Natural killer cell (primary cell): ENCODE measurements around the gene SPEN. TPM values are rescaled to one million over a fixed set of nuclear protein-coding genes. Genes with fewer than 3 reads are reported as not detected.
"Not testable (repeated sequence)": the region's sequence is repeated elsewhere in the genome, so short reads cannot be mapped to it uniquely, and the experiment has no call there.

Experiments used
- ATAC-seq, 3 donors: fragments of 150-1000 bp in 2 of 3; fragments of 200-7000 bp in 1 of 3; cut with Tn5 transposase; 1 replicate in 1 of 3; 2 replicates in 2 of 3; pipeline ENCODE4 v1.10.0; 2021; ENCODE audit warnings: mild to moderate bottlenecking in 2 of 3, moderate library complexity in 2 of 3
- DNase-seq, 2 donors: peaks; one replicate each; pipeline versions ENCODE4 v3.0.0 to v3.0.0-alpha.2; 2013 to 2021; ENCODE audit warnings: mixed read lengths in 1 of 2
- H3K27ac ChIP-seq: one replicate; pipeline ENCODE4 v1.5.1; 2013; ENCODE audit warnings: mild to moderate bottlenecking, low read length
- H3K27me3 ChIP-seq: one replicate; pipeline ENCODE4 v1.6.1; 2013; ENCODE audit warnings: low read length; ENCODE audit not compliant: control insufficient read depth, insufficient read depth
- H3K36me3 ChIP-seq: one replicate; pipeline ENCODE4 v1.6.1; 2013; ENCODE audit warnings: low read length; ENCODE audit not compliant: control insufficient read depth, insufficient read depth
- H3K4me1 ChIP-seq: one replicate; pipeline ENCODE4 v1.6.1; 2013; ENCODE audit warnings: low read length; ENCODE audit not compliant: control insufficient read depth, insufficient read depth
- H3K4me3 ChIP-seq: one replicate; pipeline ENCODE4 v1.5.1; 2013; ENCODE audit warnings: low read length
- H3K9me3 ChIP-seq: one replicate; pipeline ENCODE4 v1.6.1; 2013; ENCODE audit warnings: low read length; ENCODE audit not compliant: control insufficient read depth, insufficient read depth
- H3K27ac Mint-ChIP-seq, 2 donors: one replicate each; pipeline ENCODE4 v1.8.0; 2022; ENCODE audit warnings: mild to moderate bottlenecking in 2 of 2, mixed read lengths in 2 of 2, moderate library complexity in 1 of 2
- H3K27me3 Mint-ChIP-seq, 2 donors: one replicate each; pipeline ENCODE4 v1.8.0; 2022; ENCODE audit warnings: low read depth in 2 of 2, mixed read lengths in 2 of 2
- H3K36me3 Mint-ChIP-seq: one replicate; pipeline ENCODE4 v1.8.0; 2022; ENCODE audit warnings: mixed read lengths
- H3K4me1 Mint-ChIP-seq, 2 donors: one replicate each; pipeline ENCODE4 v1.8.0; 2022; ENCODE audit warnings: mixed read lengths in 2 of 2
- H3K4me3 Mint-ChIP-seq: one replicate; pipeline ENCODE4 v1.8.0; 2022; ENCODE audit warnings: mild to moderate bottlenecking, moderate library complexity, mixed read lengths
- H3K9me3 Mint-ChIP-seq, 2 donors: one replicate each; pipeline ENCODE4 v1.8.0; 2022; ENCODE audit warnings: mixed read lengths in 2 of 2
- WGBS: methylation state at CpG from one replicate; pipeline ENCODE4 v1.1.7; 2013; ENCODE audit warnings: missing lambda C conversion rate; ENCODE audit not compliant: insufficient coverage; 5-methylcytosine and 5-hydroxymethylcytosine counted together
- intact Hi-C: fragments of 100-400 bp; cut with micrococcal nuclease; formaldehyde crosslinking; loops from one replicate; pipeline ENCODE4 v1.14.2; 2022
- total RNA-seq, 4 donors: library from RNA; stranded (reverse); fragments of 120-200 nt in 1 of 4; gene quantifications; one replicate each; pipeline versions ENCODE4 v1.2.3 to v1.2.4, GENCODE V29; 2013 to 2022
- TF ChIP-seq, protein P1 (sequence below): fragments of 200-600 bp; IDR thresholded peaks from one replicate; pipeline ENCODE4 v1.8.0; 2022; ENCODE audit warnings: antibody characterized with exemption

Gene SPEN
- total RNA-seq, 3 donors from 2014 or later (not counting 1 experiment from before 2014, with no cell fraction given) = 98.1 to 114 (median 105) TPM

DNA sequence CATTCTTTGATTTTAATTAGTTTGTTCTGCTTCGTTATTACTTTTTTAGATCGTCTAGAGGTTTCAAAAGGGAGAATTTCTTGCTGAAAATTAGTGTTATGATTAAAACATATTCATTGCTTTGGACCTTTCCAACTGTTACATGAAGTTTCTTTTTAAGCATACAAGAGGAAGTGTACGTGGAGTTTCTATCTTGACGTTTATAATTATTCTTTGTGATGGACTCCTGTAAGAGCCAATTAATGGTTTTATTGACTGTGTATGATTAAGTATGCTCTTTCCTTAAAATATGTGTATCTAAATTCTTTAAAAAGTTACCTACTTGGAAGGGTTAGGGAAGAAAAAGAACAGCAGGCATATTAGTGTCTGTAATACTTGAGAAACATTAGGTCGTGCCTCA is 37.8 kb downstream of the SPEN start:
- no peak overlapping the region for H3K4me3 ChIP-seq
- H3K4me1 ChIP-seq = peaks cover 22% of the 10 kb centered on the region
- TF ChIP-seq, protein P1, sequence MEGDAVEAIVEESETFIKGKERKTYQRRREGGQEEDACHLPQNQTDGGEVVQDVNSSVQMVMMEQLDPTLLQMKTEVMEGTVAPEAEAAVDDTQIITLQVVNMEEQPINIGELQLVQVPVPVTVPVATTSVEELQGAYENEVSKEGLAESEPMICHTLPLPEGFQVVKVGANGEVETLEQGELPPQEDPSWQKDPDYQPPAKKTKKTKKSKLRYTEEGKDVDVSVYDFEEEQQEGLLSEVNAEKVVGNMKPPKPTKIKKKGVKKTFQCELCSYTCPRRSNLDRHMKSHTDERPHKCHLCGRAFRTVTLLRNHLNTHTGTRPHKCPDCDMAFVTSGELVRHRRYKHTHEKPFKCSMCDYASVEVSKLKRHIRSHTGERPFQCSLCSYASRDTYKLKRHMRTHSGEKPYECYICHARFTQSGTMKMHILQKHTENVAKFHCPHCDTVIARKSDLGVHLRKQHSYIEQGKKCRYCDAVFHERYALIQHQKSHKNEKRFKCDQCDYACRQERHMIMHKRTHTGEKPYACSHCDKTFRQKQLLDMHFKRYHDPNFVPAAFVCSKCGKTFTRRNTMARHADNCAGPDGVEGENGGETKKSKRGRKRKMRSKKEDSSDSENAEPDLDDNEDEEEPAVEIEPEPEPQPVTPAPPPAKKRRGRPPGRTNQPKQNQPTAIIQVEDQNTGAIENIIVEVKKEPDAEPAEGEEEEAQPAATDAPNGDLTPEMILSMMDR = no peak

DNA sequence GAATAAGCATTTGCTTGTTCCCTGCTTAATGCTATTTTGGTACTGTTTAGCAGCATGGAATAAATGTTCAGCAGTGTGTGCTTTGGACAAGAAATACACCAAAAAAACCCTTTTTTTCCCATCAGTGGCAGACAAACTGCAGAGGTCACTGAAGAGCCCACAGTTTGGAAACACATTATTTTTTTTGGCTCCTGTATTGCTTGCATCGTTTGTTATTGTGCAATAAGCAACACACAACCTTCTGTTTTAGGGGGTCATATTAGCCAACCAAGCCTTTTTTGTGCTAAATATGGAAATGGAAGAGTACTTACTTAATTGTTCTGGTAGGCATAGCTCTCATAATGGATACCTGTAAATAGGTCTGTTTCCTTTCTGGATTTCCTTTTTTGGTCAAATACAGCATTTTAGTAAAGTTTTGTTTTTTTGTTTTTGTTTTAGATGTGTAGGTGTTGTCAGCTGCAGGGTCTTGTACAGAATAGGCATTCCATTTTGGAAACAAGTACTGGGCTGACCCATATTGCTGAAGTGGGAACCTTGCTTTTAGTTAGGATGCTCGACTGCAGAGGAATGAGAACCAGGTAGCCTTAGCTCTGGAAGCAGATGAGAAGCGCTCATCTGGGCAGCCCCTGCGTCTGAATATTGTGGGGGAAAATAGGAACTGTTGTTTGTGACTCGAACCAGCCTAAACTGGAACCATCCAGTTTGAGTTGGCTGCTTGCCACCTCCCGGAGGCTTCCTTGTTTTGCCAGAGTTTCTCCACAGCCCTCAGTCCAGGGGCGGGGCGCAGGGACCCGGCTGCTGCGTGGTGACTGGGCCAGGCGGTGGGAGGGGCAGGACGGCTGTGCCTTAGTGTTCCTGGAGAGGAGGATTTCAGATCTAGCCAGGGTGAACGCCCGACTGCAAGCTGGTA is 38.4 kb downstream of the SPEN start:
- peak overlapping the region; percentile 43 for H3K4me3 Mint-ChIP-seq
- H3K27ac ChIP-seq = peak overlapping the region; percentile 59
- DNase-seq (peak; percentile 42 to 48), ATAC-seq (peak; percentile 57 to 72 (median 58))
- peaks cover 49 to 57% of the 10 kb centered on the region in 2 donors for H3K4me1 Mint-ChIP-seq
- H3K36me3 Mint-ChIP-seq = no peaks in the 10 kb centered on the region
- intact Hi-C loops = loop anchor here (5.0 kb wide), 2 partner anchors 34 to 54 kb away; no protein-coding TSS in a partner anchor
- peaks cover 22% of the 10 kb centered on the region for H3K4me1 ChIP-seq
- H3K9me3 ChIP-seq = no peaks in the 10 kb centered on the region
- 20% methylated on average over 14 of the region's 14 CpGs for WGBS
- no peaks in the 10 kb centered on the region for H3K27me3 ChIP-seq
- H3K27me3 Mint-ChIP-seq = no peaks in the 10 kb centered on the region
- H3K4me3 ChIP-seq = peak overlapping the region; percentile 6
- H3K9me3 Mint-ChIP-seq = no peaks in the 10 kb centered on the region
- peaks cover 5% of the 10 kb centered on the region for H3K36me3 ChIP-seq
- TF ChIP-seq, protein P1 = no peak
- peak overlapping the region; percentile 64 to 76 for H3K27ac Mint-ChIP-seq

More for the DNA sequence above, 37.8 kb downstream of the SPEN start:
- DNase-seq (no peak), ATAC-seq (no peak)
- no peaks in the 10 kb centered on the region for H3K36me3 Mint-ChIP-seq
- peaks cover 48 to 55% of the 10 kb centered on the region in 2 donors for H3K4me1 Mint-ChIP-seq
- peak overlapping the region; percentile 64 to 76 for H3K27ac Mint-ChIP-seq
- no peaks in the 10 kb centered on the region for H3K9me3 Mint-ChIP-seq
- no peaks in the 10 kb centered on the region for H3K27me3 Mint-ChIP-seq
- Histone ChIP-seq H3K27me3 (no peaks in the 10 kb centered on the region), H3K9me3 (no peaks in the 10 kb centered on the region), H3K27ac (peak overlapping the region; percentile 59), H3K36me3 (no peaks in the 10 kb centered on the region)
- 50% methylated on average over 2 of the region's 5 CpGs for WGBS
- intact Hi-C loops = loop anchor here (5.0 kb wide), 2 partner anchors 33 to 53 kb away; no protein-coding TSS in a partner anchor
- no peak overlapping the region for H3K4me3 Mint-ChIP-seq

DNA sequence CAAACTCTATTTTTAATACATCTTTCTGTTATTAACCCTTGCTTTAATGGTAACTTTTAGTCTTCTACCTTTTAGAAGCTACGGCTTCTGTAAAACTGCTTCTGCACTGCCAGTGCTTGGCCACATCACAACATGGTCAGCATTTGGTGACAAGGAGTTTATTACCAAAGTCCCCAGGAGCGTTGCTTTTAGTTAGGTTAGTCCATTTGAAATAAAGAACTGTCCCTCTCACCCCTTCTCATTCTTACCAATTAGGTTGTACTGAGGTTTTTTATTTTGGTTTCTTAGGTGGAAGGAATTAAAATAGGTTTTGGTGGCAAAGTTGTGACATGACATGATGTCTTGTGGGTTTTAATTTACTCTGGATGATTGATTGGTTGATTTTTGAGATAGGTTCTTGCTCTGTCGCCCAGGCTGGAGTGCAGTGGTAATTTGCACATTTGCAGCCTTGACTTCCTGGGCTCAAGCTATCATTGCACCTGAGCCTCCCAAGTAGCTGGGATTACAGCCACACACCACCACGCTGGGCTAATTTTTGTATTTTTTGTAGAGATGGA is 39.2 kb downstream of the SPEN start:
- 54% methylated on average over 3 of the region's 4 CpGs for WGBS
- Histone ChIP-seq H3K9me3 (no peaks in the 10 kb centered on the region), H3K27me3 (no peaks in the 10 kb centered on the region), H3K4me3 (peak overlapping the region; percentile 6), H3K4me1 (peaks cover 22% of the 10 kb centered on the region), H3K36me3 (peaks cover 5% of the 10 kb centered on the region), H3K27ac (peak overlapping the region; percentile 59)
- H3K4me1 Mint-ChIP-seq = peaks cover 46 to 51% of the 10 kb centered on the region in 2 donors
- H3K27me3 Mint-ChIP-seq = no peaks in the 10 kb centered on the region
- H3K4me3 Mint-ChIP-seq = peak overlapping the region; percentile 43
- DNase-seq (no peak), ATAC-seq (peak in 2 of 3 donors; percentile 40 to 44)
- no peaks in the 10 kb centered on the region for H3K9me3 Mint-ChIP-seq
- no peaks in the 10 kb centered on the region for H3K36me3 Mint-ChIP-seq
- intact Hi-C loops = loop anchor here (5.0 kb wide), 2 partner anchors 34 to 54 kb away; no protein-coding TSS in a partner anchor
- H3K27ac Mint-ChIP-seq = peak overlapping the region; percentile 50 to 76
- TF ChIP-seq, protein P1 = no peak

DNA sequence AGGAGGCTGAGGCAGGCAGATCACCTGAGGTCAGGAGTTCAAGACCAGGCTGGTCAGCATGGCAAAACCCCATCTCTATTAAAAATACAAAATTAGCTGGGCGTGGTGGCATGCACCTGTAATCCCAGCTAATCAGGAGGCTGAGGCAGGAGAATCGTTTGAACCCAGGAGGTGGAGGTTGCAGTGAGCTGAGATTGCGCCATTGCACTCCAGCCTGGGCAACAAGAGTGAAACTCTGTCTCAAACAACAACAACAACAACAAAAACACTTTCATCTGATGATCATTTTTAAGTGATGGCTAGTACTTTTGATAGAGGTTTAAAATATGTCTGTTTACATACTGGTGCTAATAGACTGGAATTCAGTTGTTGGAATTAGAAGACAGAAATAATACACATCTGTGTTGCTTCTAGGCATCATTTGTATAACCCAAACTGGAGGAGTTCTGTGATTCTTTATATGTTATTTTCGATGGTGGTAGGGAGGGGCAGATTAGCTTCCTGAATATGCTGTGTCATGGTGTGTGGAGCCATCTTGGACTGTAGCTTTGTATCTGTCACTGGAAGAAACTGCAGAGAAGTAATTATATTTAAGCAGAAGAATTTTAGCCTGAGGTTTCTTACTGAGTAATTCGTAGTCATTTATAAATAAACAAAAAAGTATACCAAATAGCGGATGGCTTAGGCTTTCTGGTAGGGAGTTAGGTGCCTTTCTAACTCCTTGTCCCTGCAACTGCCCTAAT is 45.5 kb downstream of the SPEN start:
- H3K27me3 ChIP-seq, H3K27ac ChIP-seq, H3K9me3 ChIP-seq, H3K27me3 Mint-ChIP-seq, H3K36me3 ChIP-seq, intact Hi-C loops, H3K4me3 Mint-ChIP-seq, DNase-seq, H3K9me3 Mint-ChIP-seq, H3K4me1 ChIP-seq, H3K36me3 Mint-ChIP-seq, H3K4me3 ChIP-seq: not testable (repeated sequence)
- Mint-ChIP-seq H3K4me1 (peaks cover 17 to 18% of the 10 kb centered on the region in 2 donors), H3K27ac (peak overlapping the region; percentile 63 to 73)
- 25% methylated on average over 1 of the region's 6 CpGs for WGBS
- ATAC-seq = peak in 2 of 3 donors; percentile 38 to 45
